A549 treated with CpdA at 1 μM for 4 hours (cell line): ENCODE data around the gene SLC9A3. TPM values are rescaled to one million over a fixed set of nuclear protein-coding genes. Genes with fewer than 3 reads are reported as not detected.

Experiments
- total RNA-seq: library from RNA; stranded (reverse); fragments of 200-300 nt; extraction: Qiagen RNA extraction; gene quantifications from 5 replicates; pipeline ENCODE4 v1.2.3, GENCODE V29; 2022; ENCODE audit warnings: low read depth

Gene SLC9A3
- total RNA-seq = 2.1 to 2.5 TPM (median 2.4 TPM) in 5 replicates

GRCh38 chr5:524234-524972 is at the start of gene SLC9A3:
TSS of gene SLC9A3 (minus strand) at chr5:524449.

GRCh38 chr5:442335-443238 is 81.7 kb downstream of the SLC9A3 start, which contains the start of gene EXOC3:
TSS of gene EXOC3 (plus strand) at chr5:443176. CDS start at chr5:446206, 3,030 bp downstream.

Other genes with a start within 250 kb of the SLC9A3 start
- gene AHRR, start 202.7 kb downstream of the SLC9A3 start, total RNA-seq = 2.9 to 3.5 TPM (median 3.3 TPM) in 5 replicates
- 27.3 to 32.3 TPM (median 31.9 TPM) in 5 replicates for gene EXOC3, start 81.3 kb downstream of the SLC9A3 start, total RNA-seq
- 8.8 to 10.7 TPM (median 10.6 TPM) in 5 replicates for gene CEP72, start 87.9 kb upstream of the SLC9A3 start, total RNA-seq
- gene TPPP, start 168.9 kb upstream of the SLC9A3 start, total RNA-seq = 4.7 to 5.2 TPM (median 4.9 TPM) in 5 replicates